Measurements from ENCODE around the gene ATP11A.
"Not testable (repeated sequence)": the region's sequence is repeated elsewhere in the genome, so short reads cannot be mapped to it uniquely, and the experiment has no call there.

The ATP11A gene

GRCh38 chr13:112793545-112794445 lies 104.0 kb downstream of the ATP11A start:
- no peak for DNase-seq (ENCODE audit: low read depth in 2 of 2)

- DNase-seq (ENCODE audit: low read depth in 2 of 2) = no peak
Observed at GRCh38 chr13:112795277-112795676, 105.4 kb downstream of the ATP11A start.

- no peak for DNase-seq (ENCODE audit: low read depth in 2 of 2)
Observed at GRCh38 chr13:112796190-112796915, 106.5 kb downstream of the ATP11A start.

- DNase-seq (ENCODE audit: low read depth in 2 of 2) = no peak
Observed at GRCh38 chr13:112799394-112799793, 109.6 kb downstream of the ATP11A start.

GRCh38 chr13:112800057-112800456 lies 110.2 kb downstream of the ATP11A start:
- DNase-seq (ENCODE audit: low read depth in 2 of 2) = no peak

- DNase-seq (ENCODE audit: low read depth in 2 of 2) = not testable (repeated sequence)
Observed at GRCh38 chr13:112800807-112801206, 111.0 kb downstream of the ATP11A start.

GRCh38 chr13:112802802-112803195 lies 113.0 kb downstream of the ATP11A start:
- no peak for DNase-seq (ENCODE audit: low read depth in 2 of 2)

- DNase-seq (ENCODE audit: low read depth in 2 of 2) = no peak
Observed at GRCh38 chr13:112803422-112803821, 113.6 kb downstream of the ATP11A start.

GRCh38 chr13:112804374-112804773 lies 114.5 kb downstream of the ATP11A start:
- no peak for DNase-seq (ENCODE audit: low read depth in 2 of 2)

GRCh38 chr13:112806739-112807652 lies 117.2 kb downstream of the ATP11A start:
- no peak for DNase-seq (ENCODE audit: low read depth in 2 of 2)

GRCh38 chr13:112807653-112808376 lies 118.0 kb downstream of the ATP11A start:
- no peak for DNase-seq (ENCODE audit: low read depth in 2 of 2)

GRCh38 chr13:112808377-112809140 lies 118.7 kb downstream of the ATP11A start:
- no peak for DNase-seq (ENCODE audit: low read depth in 2 of 2)

GRCh38 chr13:112809332-112810315 lies 119.8 kb downstream of the ATP11A start:
- no peak for DNase-seq (ENCODE audit: low read depth in 2 of 2)

- DNase-seq (ENCODE audit: low read depth in 2 of 2) = no peak
Observed at GRCh38 chr13:112810608-112811007, 120.8 kb downstream of the ATP11A start.

GRCh38 chr13:112812306-112813055 lies 122.6 kb downstream of the ATP11A start:
- no peak for DNase-seq (ENCODE audit: low read depth in 2 of 2)

GRCh38 chr13:112813552-112813951 lies 123.7 kb downstream of the ATP11A start:
- DNase-seq (ENCODE audit: low read depth in 2 of 2) = no peak

- no peak for DNase-seq (ENCODE audit: low read depth in 2 of 2)
Observed at GRCh38 chr13:112814905-112815585, 125.2 kb downstream of the ATP11A start.

- DNase-seq (ENCODE audit: low read depth in 2 of 2) = no peak
Observed at GRCh38 chr13:112815871-112816270, 126.0 kb downstream of the ATP11A start.
